H1 (cell line): ENCODE results near the gene ZRANB2. TPM values are rescaled to one million over a fixed set of nuclear protein-coding genes. Genes with fewer than 3 reads are reported as not detected.

Source experiments
- NANOG ChIP-seq: IDR thresholded peaks from 2 replicates; pipeline ENCODE4 v1.6.1; 2011; ENCODE audit warnings: low read length, low read depth, mild to moderate bottlenecking, inconsistent platforms; ENCODE audit not compliant: insufficient read depth, poor library complexity, severe bottlenecking
- PHF8 ChIP-seq: fragments of 200-600 bp; sonication (generic); conservative IDR thresholded peaks from 2 replicates; pipeline ENCODE4 v1.7.1; 2012; ENCODE audit warnings: low read depth, mild to moderate bottlenecking, inconsistent platforms, low read length, moderate library complexity
- RNF2 ChIP-seq: fragments of 200-900, 300-1000 bp; sonication (generic); IDR thresholded peaks from 2 replicates; pipeline ENCODE4 v1.7.1; 2016; ENCODE audit warnings: borderline replicate concordance, low read depth, mild to moderate bottlenecking, antibody characterized with exemption, low read length; ENCODE audit not compliant: poor library complexity, severe bottlenecking; ENCODE audit errors: missing control alignments
- SUZ12 ChIP-seq: fragments of 200-600 bp; sonication (generic); IDR thresholded peaks from 2 replicates; pipeline ENCODE4 v1.6.1; 2012; ENCODE audit warnings: mild to moderate bottlenecking, inconsistent platforms, low read length, moderate library complexity, mixed read lengths
- polyA plus RNA-seq, 7 experiments: library from polyadenylated mRNA; depleted of rRNA in 3 of 7; stranded (reverse) in 5 of 7; unstranded in 2 of 7; fragments of >200 nt in 5 of 7; fragments of 200-250 nt in 2 of 7; gene quantifications; 1 replicate in 5 of 7; 2 replicates in 1 of 7; 4 replicates in 1 of 7; pipeline versions ENCODE4 v1.2.1 to v1.2.3, GENCODE V29; 2011 to 2013; ENCODE audit warnings: missing spikeins in 2 of 7, mixed read lengths in 2 of 7
- total RNA-seq: library from RNA; stranded (reverse); fragmentation: NEBNext Ultra II Directional; extraction: Animal tissue kit (Norgen Biotek cat#: 25700); gene quantifications from 2 replicates; pipeline ENCODE4 v1.2.1, GENCODE V29; 2021
- TF ChIP-seq, protein P1 (sequence below): IDR thresholded peaks from 2 replicates; pipeline ENCODE4 v1.6.1; 2012; ENCODE audit warnings: low read length, inconsistent platforms

ZRANB2 gene
- total and polyA plus RNA-seq, 2 of the 8 experiments (the other 6 are each of a cell fraction or from before 2014, with no cell fraction given): 35.8 to 103 TPM

DNA sequence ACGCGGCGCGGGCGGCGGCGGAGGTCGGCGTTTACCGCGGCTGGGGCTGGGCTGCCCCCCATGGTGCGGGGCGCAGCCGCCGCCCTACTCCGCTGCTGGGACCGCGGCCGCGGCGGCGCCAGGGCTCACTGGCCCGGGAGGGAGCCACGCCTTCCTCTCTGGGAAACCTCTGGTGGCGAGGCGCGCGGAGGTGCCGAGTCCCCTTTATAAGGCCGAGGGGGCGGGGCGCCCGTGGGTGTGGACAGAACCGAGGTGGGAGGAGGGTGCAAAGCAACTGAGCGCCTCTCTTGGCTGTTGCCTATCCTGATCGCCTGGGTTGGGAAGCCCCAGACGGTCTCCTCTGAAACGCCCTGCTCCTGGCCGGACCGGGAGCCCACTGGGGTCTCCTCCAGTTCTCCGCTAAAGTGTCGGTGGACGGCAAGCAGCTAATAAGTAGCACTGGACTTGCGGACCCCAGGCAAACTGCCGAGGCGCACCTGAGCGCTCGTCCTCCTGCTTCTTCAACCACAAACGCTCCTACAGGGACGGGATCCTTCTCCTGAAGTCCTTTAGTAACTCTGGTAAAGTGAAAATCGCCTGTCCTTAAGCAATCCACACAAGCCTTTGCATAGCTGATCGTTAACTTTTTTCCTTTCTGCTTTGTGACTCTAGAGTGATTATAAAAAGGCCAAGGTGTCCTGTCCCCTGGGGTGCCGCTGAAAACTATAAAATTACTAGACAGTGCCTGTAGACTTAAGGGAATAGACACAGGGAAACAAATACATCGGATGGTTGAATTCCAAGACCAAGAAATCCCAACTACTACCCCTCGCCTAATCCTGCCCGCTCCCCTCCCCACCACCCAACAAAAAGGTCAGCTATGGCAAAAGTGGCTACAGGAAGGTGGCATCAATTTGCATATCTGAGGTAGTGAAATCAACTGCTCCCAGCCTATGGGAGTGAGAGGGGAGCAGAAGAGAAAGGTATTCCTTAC, 32.9 kb downstream of the ZRANB2 start, which contains the start of gene PTGER3 (continued):
- TF ChIP-seq RNF2: no peak
- no peak for TF ChIP-seq NANOG
- TF ChIP-seq, protein P1, sequence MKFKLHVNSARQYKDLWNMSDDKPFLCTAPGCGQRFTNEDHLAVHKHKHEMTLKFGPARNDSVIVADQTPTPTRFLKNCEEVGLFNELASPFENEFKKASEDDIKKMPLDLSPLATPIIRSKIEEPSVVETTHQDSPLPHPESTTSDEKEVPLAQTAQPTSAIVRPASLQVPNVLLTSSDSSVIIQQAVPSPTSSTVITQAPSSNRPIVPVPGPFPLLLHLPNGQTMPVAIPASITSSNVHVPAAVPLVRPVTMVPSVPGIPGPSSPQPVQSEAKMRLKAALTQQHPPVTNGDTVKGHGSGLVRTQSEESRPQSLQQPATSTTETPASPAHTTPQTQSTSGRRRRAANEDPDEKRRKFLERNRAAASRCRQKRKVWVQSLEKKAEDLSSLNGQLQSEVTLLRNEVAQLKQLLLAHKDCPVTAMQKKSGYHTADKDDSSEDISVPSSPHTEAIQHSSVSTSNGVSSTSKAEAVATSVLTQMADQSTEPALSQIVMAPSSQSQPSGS: no peak
- 0 out of 2 replicates have a peak, but pooled peaks have one; percentile 22 for TF ChIP-seq PHF8
- TF ChIP-seq SUZ12: peak; percentile 56
- TF ChIP-seq, all 59 proteins: peak for 6
